22Rv1 (cell line): Measurements from ENCODE around the gene PSD2.

Source experiments
- H3K27ac ChIP-seq: fragments of 450-650 bp; 2 replicates; pipeline ENCODE4 v1.5.1; 2017
- CTCF ChIP-seq: fragments of 450-650 bp; IDR thresholded peaks from 2 replicates; pipeline ENCODE4 v1.5.1; 2017; ENCODE audit warnings: mild to moderate bottlenecking
- ZFX ChIP-seq: fragments of 450-650 bp; IDR thresholded peaks from 2 replicates; pipeline ENCODE4 v1.6.1; 2017; ENCODE audit warnings: antibody characterized with exemption, borderline replicate concordance

Gene PSD2

GRCh38 chr5:139816566-139816965 is 21.0 kb downstream of the PSD2 start:
- no peak overlapping the region for H3K27ac ChIP-seq
- TF ChIP-seq CTCF (no peak), ZFX (no peak)

- no peak for TF ChIP-seq CTCF
- TF ChIP-seq ZFX: no peak
Measured at GRCh38 chr5:139817362-139817761, 21.8 kb downstream of the PSD2 start.

GRCh38 chr5:139817970-139818369 is 22.4 kb downstream of the PSD2 start:
- H3K27ac ChIP-seq: no peak overlapping the region
- TF ChIP-seq CTCF: no peak
- no peak for TF ChIP-seq ZFX

More at GRCh38 chr5:139817362-139817761, 21.8 kb downstream of the PSD2 start:
- H3K27ac ChIP-seq: no peak overlapping the region

- H3K27ac ChIP-seq: no peak overlapping the region
- no peak for TF ChIP-seq CTCF
- no peak for TF ChIP-seq ZFX
Measured at GRCh38 chr5:139820130-139820529, 24.5 kb downstream of the PSD2 start.

- TF ChIP-seq ZFX (no peak), CTCF (no peak)
- H3K27ac ChIP-seq: no peak overlapping the region
Measured at GRCh38 chr5:139820606-139821005, 25.0 kb downstream of the PSD2 start.

GRCh38 chr5:139821806-139822552 is 26.4 kb downstream of the PSD2 start:
- no peak for TF ChIP-seq CTCF
- no peak for TF ChIP-seq ZFX
- no peak overlapping the region for H3K27ac ChIP-seq

- no peak overlapping the region for H3K27ac ChIP-seq
- TF ChIP-seq CTCF (no peak), ZFX (no peak)
Measured at GRCh38 chr5:139822553-139823425, 27.2 kb downstream of the PSD2 start.
